DOHH2 (cell line): ENCODE measurements around the gene RBPJ.

Experiments
- H3F3A ChIP-seq: fragments of 200-600 bp; sonication (generic), shearing (Covaris generic); 2 replicates; pipeline ENCODE4 v1.6.0; 2016; ENCODE audit warnings: antibody characterized with exemption, mild to moderate bottlenecking; ENCODE audit not compliant: control insufficient read depth, insufficient read depth
- H3K27ac ChIP-seq: fragments of 200-600 bp; sonication (generic); 2 replicates; pipeline ENCODE4 v1.5.1; 2014; ENCODE audit warnings: low read depth, mild to moderate bottlenecking, low read length, moderate library complexity
- H3K27me3 ChIP-seq: fragments of 200-600 bp; sonication (generic); 2 replicates; pipeline ENCODE4 v1.6.1; 2014; ENCODE audit warnings: mild to moderate bottlenecking, low read length, mixed read lengths; ENCODE audit not compliant: control insufficient read depth
- H3K36me3 ChIP-seq: fragments of 200-600 bp; sonication (generic); 2 replicates; pipeline ENCODE4 v1.6.1; 2014; ENCODE audit warnings: mild to moderate bottlenecking, low read length, moderate library complexity, mixed read lengths; ENCODE audit not compliant: control insufficient read depth
- H3K4me1 ChIP-seq: fragments of 200-600 bp; sonication (generic); 2 replicates; pipeline ENCODE4 v1.6.1; 2014; ENCODE audit warnings: mild to moderate bottlenecking, low read length, mixed read lengths; ENCODE audit not compliant: control insufficient read depth
- H3K4me2 ChIP-seq: fragments of 200-600 bp; sonication (generic); 2 replicates; pipeline ENCODE4 v1.6.0; 2014; ENCODE audit warnings: mild to moderate bottlenecking, low read length, moderate library complexity
- H3K4me3 ChIP-seq: fragments of 200-600 bp; sonication (generic); 2 replicates; pipeline ENCODE4 v1.5.1; 2014; ENCODE audit warnings: mild to moderate bottlenecking, low read length, mixed read lengths
- H3K79me2 ChIP-seq: fragments of 200-600 bp; sonication (generic); 2 replicates; pipeline ENCODE4 v1.6.1; 2014; ENCODE audit warnings: mild to moderate bottlenecking, low read length, mixed read lengths; ENCODE audit not compliant: control insufficient read depth
- H3K9me2 ChIP-seq: fragments of 200-600 bp; sonication (generic); replicated peaks from 2 replicates; pipeline ENCODE4 v1.6.1; 2014; ENCODE audit warnings: mild to moderate bottlenecking, low read length, mixed read lengths; ENCODE audit not compliant: control insufficient read depth
- H3K9me3 ChIP-seq: fragments of 200-600 bp; sonication (generic); 2 replicates; pipeline ENCODE4 v1.6.1; 2014; ENCODE audit warnings: antibody characterized with exemption, low read length, mixed read lengths; ENCODE audit not compliant: control insufficient read depth, insufficient read depth
- H4K20me1 ChIP-seq: fragments of 200-600 bp; sonication (generic); 2 replicates; pipeline ENCODE4 v1.6.0; 2014; ENCODE audit warnings: low read depth, mild to moderate bottlenecking, antibody characterized with exemption, low read length, moderate library complexity; ENCODE audit not compliant: control insufficient read depth, insufficient read depth
- EZH2phosphoT487 ChIP-seq: fragments of 200-600 bp; sonication (generic); IDR thresholded peaks from 2 replicates; pipeline ENCODE4 v1.6.1; 2017; ENCODE audit warnings: borderline replicate concordance, mild to moderate bottlenecking, antibody characterized with exemption, low read length, moderate library complexity, mixed read lengths
- TF ChIP-seq, protein P1 (sequence below): fragments of 200-600 bp; sonication (generic); IDR thresholded peaks from one replicate; pipeline ENCODE4 v1.5.1; 2014; ENCODE audit warnings: antibody characterized with exemption, mild to moderate bottlenecking, low read depth, low read length; ENCODE audit not compliant: poor library complexity, severe bottlenecking

The RBPJ gene

GRCh38 chr4:26298198-26298947 lies 22.4 kb upstream of the RBPJ start:
- Histone ChIP-seq H3F3A (no peaks in the 10 kb centered on the region), H3K27ac (no peak overlapping the region), H3K4me1 (no peaks in the 10 kb centered on the region), H3K79me2 (no peaks in the 10 kb centered on the region), H4K20me1 (no peaks in the 10 kb centered on the region), H3K9me2 (no peaks in the 10 kb centered on the region), H3K36me3 (no peaks in the 10 kb centered on the region), H3K4me3 (no peak overlapping the region), H3K9me3 (no peaks in the 10 kb centered on the region), H3K4me2 (no peak overlapping the region), H3K27me3 (peaks cover 15% of the 10 kb centered on the region)
- no peak for TF ChIP-seq EZH2phosphoT487
- TF ChIP-seq, protein P1, sequence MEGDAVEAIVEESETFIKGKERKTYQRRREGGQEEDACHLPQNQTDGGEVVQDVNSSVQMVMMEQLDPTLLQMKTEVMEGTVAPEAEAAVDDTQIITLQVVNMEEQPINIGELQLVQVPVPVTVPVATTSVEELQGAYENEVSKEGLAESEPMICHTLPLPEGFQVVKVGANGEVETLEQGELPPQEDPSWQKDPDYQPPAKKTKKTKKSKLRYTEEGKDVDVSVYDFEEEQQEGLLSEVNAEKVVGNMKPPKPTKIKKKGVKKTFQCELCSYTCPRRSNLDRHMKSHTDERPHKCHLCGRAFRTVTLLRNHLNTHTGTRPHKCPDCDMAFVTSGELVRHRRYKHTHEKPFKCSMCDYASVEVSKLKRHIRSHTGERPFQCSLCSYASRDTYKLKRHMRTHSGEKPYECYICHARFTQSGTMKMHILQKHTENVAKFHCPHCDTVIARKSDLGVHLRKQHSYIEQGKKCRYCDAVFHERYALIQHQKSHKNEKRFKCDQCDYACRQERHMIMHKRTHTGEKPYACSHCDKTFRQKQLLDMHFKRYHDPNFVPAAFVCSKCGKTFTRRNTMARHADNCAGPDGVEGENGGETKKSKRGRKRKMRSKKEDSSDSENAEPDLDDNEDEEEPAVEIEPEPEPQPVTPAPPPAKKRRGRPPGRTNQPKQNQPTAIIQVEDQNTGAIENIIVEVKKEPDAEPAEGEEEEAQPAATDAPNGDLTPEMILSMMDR, result no peak

DNA sequence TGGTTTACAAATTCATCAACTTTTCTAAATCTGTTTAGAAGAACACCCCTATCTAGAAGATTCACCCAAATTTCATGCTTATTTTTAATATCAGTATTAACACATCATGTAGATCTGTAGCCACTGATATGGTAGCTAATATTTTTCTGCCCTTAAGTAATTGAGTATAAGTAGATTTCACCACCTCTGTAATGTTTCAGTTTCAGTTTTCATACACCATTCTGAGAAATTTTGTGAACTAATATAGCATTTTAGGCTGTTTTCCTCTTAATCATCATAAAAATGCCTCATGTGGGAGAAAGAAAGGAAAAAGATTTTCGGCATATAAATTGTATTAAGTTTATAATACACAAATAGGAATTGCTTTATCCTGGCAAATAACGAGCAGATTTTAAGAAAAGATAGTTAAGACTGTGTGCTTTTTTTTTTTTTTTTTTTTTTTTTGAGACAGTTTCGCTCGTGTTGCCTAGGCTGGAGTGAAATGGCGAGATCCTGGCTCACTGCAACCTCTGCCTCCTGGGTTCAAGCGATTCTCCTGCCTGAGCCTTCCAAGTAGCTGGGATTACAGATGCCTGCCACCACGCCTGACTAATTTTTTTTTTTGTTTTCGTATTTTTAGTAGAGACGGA lies 21.4 kb upstream of the RBPJ start:
- Histone ChIP-seq H3K27ac (no peak overlapping the region), H3K79me2 (no peaks in the 10 kb centered on the region), H3K36me3 (no peaks in the 10 kb centered on the region), H3K4me3 (no peak overlapping the region), H3K27me3 (peaks cover 15% of the 10 kb centered on the region), H3K9me3 (no peaks in the 10 kb centered on the region), H3F3A (no peaks in the 10 kb centered on the region), H4K20me1 (no peaks in the 10 kb centered on the region), H3K4me2 (no peak overlapping the region), H3K9me2 (no peaks in the 10 kb centered on the region), H3K4me1 (no peaks in the 10 kb centered on the region)
- no peak for TF ChIP-seq EZH2phosphoT487
- TF ChIP-seq, protein P1, result no peak

GRCh38 chr4:26300314-26301307 lies 20.2 kb upstream of the RBPJ start:
- no peaks in the 10 kb centered on the region for H3K4me1 ChIP-seq
- TF ChIP-seq, protein P1, result no peak
- TF ChIP-seq EZH2phosphoT487, result no peak
- no peak overlapping the region for H3K4me2 ChIP-seq
- H3K9me3 ChIP-seq, result no peaks in the 10 kb centered on the region
- no peak overlapping the region for H3K4me3 ChIP-seq
- H3K9me2 ChIP-seq, result no peaks in the 10 kb centered on the region
- H3F3A ChIP-seq, result no peaks in the 10 kb centered on the region
- no peaks in the 10 kb centered on the region for H3K36me3 ChIP-seq
- H3K27ac ChIP-seq, result no peak overlapping the region
- no peaks in the 10 kb centered on the region for H4K20me1 ChIP-seq
- no peaks in the 10 kb centered on the region for H3K79me2 ChIP-seq
- peaks cover 11% of the 10 kb centered on the region for H3K27me3 ChIP-seq
